ENCODE measurements around the gene COQ6. TPM values are rescaled to one million over a fixed set of nuclear protein-coding genes. Genes with fewer than 3 reads are reported as not detected.
"Not testable (repeated sequence)": the region's sequence is repeated elsewhere in the genome, so short reads cannot be mapped to it uniquely, and the experiment has no call there.

COQ6 gene
- polyA plus RNA-seq (ENCODE audit: insufficient read length in 4 of 4) = 10 to 100 TPM; 19.1 to 40.9 (median 29.2) TPM

GRCh38 chr14:73949752-73950734, at the start of gene COQ6, which contains the start of gene FAM161B:
COQ6 (plus strand) TSS chr14:73950302; CDS start chr14:73950333, 31 bp downstream.
FAM161B (minus strand) TSS chr14:73950094; CDS start chr14:73950026, 68 bp downstream.
- DNase-seq (ENCODE audit: low read depth in 4 of 4, low spot score in 3 of 4) = peak; percentile 91 to 97 (median 94)

DNA sequence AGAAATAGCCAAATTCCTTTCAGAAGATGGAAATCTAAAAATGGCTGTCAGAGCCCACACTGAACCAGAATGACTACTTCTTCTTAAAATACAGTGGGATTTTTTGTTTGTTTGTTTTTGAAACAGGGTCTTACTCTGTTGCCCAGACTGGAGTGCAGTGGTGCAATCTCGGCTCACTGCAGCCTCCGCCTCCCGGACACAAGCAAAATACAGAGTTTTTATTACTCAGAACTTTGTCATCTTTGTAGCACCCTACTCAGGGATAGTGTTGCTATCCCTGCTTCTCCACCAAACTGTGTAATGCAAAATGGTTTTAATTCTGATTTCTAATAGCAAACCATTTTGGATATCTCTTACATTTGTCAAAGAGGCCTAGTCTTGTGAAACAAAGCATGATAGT, 47.1 kb upstream of the COQ6 start:
- DNase-seq (ENCODE audit: low read depth in 4 of 4, low spot score in 3 of 4) = no peak

GRCh38 chr14:73909681-73910080, 40.4 kb upstream of the COQ6 start:
- DNase-seq (ENCODE audit: low read depth in 4 of 4, low spot score in 3 of 4) = no peak

GRCh38 chr14:73913256-73913655, 36.8 kb upstream of the COQ6 start:
- DNase-seq (ENCODE audit: low read depth in 4 of 4, low spot score in 3 of 4) = no peak

- DNase-seq (ENCODE audit: low read depth in 4 of 4, low spot score in 3 of 4) = no peak
Measured at GRCh38 chr14:73916324-73916723, 33.8 kb upstream of the COQ6 start.

GRCh38 chr14:73919457-73919856, 30.6 kb upstream of the COQ6 start:
- not testable (repeated sequence) for DNase-seq (ENCODE audit: low read depth in 4 of 4, low spot score in 3 of 4)

DNA sequence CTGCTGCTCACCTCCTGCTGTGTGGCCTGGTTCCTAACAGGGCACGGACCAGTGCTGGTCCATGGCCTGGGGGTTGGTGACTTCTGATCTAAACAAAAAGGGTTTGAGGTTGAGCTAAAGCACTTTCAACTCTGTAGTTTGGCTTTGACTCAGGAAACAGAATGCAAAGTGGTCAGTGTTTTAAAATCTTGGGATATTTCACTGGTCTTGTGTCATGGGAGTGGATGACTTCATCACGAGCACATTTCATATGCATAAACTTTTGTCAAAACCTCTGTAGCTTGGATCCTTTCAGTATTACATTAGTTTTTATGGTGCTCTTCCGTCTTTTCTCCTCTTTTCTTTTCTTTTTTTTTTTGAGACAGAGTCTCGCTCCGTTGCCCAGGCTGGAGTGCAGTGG, 25.8 kb upstream of the COQ6 start:
- DNase-seq (ENCODE audit: low read depth in 4 of 4, low spot score in 3 of 4) = no peak

DNA sequence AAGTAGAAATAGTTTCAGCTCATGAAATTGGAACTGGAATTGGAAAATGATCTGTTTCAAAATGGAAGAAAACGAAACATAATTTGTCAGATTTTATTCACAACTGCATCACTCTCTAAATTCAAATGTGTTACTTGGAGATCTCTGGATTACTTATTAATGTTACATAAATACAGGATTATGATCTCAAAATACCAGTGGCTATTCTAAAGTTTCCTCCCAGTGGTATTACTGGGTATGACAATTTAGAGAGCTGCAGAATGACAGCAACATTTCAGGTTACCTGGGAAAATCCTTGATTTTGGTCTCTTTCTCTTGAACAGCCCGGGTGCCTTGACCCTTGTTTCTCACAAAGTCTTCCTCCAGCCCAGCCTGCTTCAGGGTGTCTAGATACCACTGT, 14.4 kb upstream of the COQ6 start:
- no peak for DNase-seq (ENCODE audit: low read depth in 4 of 4, low spot score in 3 of 4)

DNA sequence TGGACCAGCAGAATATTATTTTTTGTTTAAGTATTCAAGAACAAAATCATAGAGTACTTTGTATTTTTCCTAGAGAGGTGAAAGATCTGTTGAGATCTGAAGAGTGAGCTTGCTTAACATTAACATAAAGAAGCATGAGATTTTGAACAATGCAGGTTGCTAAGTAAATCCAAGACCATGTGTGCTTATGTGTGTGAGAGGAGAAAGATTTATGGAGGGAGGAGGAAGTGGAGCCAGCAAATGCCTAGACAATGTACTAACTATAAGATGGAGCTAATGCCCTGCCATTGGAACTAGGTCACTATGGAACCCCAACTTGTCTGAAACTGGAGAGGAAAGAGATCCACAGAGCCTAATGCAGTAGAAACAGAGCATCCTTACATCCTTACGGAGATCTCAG, 13.6 kb upstream of the COQ6 start:
- DNase-seq (ENCODE audit: low read depth in 4 of 4, low spot score in 3 of 4) = no peak

GRCh38 chr14:73937012-73937411, 13.1 kb upstream of the COQ6 start:
- DNase-seq (ENCODE audit: low read depth in 4 of 4, low spot score in 3 of 4) = no peak

GRCh38 chr14:73942180-73942579, 7.9 kb upstream of the COQ6 start:
- no peak for DNase-seq (ENCODE audit: low read depth in 4 of 4, low spot score in 3 of 4)

DNA sequence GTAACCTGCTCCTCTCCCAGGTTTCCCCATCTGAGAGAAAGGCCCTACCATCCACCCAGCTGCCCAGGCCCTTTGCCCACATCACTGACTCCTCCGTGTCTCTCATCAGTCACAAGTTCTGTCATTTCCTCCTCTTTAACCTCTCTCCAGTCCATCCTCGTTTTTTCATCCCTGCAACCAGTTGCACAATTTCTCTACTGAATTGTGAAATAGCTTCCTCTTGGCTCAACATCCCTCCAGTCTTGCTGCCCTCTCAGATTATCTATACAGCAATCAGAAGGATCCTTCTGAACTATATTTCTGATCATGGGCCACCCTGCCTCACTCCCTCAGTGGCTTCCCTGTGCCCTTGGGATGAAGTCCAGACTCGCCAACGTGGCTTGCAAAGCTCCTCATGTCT, 7.0 kb upstream of the COQ6 start:
- no peak for DNase-seq (ENCODE audit: low read depth in 4 of 4, low spot score in 3 of 4)

- DNase-seq (ENCODE audit: low read depth in 4 of 4, low spot score in 3 of 4) = no peak
Measured at GRCh38 chr14:73944432-73945158, 5.5 kb upstream of the COQ6 start.

GRCh38 chr14:73945159-73945670, 4.9 kb upstream of the COQ6 start:
- DNase-seq (ENCODE audit: low read depth in 4 of 4, low spot score in 3 of 4) = no peak

- no peak for DNase-seq (ENCODE audit: low read depth in 4 of 4, low spot score in 3 of 4)
Measured at GRCh38 chr14:73953731-73954130, 3.6 kb downstream of the COQ6 start.

DNA sequence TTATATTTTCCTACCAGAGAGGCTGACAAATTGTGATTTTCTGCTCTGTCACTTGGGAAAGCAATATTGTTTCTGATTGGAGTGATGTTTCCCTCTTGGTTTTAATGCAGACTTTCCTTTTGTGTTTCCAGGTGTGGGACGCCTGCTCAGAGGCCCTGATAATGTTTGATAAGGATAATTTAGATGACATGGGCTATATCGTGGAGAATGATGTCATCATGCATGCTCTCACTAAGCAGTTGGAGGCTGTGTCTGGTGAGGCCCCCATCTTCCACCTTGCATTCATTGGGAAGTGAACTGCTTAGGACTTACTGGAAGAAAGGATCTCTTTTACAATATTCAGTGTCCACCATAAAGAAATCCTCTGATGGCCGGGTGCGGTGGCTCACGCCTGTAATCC, 5.6 kb downstream of the COQ6 start:
- no peak for DNase-seq (ENCODE audit: low read depth in 4 of 4, low spot score in 3 of 4)

GRCh38 chr14:73958591-73958990, 8.5 kb downstream of the COQ6 start:
- DNase-seq (ENCODE audit: low read depth in 4 of 4, low spot score in 3 of 4) = no peak

- DNase-seq (ENCODE audit: low read depth in 4 of 4, low spot score in 3 of 4) = no peak
Measured at GRCh38 chr14:73961192-73961591, 11.1 kb downstream of the COQ6 start.

GRCh38 chr14:73965216-73965615, 15.1 kb downstream of the COQ6 start:
- no peak for DNase-seq (ENCODE audit: low read depth in 4 of 4, low spot score in 3 of 4)

- no peak for DNase-seq (ENCODE audit: low read depth in 4 of 4, low spot score in 3 of 4)
Measured at GRCh38 chr14:73968885-73969284, 18.8 kb downstream of the COQ6 start.

DNA sequence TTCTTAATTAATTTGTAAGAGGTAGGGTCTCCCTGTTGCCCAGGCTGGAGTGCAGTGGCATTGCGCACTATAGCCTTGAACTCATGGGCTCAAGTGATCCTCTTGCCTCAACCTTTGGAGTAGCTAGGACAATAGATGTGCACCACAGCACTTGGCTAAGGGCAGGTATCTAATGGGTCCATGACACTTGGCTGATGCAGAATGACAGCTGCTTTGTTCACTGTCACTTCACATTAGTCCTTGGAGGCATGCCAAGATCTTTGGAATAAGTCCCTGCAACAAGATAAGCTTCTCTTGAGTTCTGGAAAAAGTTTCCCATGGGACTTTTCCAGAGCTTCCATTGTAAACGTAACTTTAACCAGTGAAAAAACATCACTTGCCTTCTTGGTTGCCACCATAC, 23.4 kb downstream of the COQ6 start:
- no peak for DNase-seq (ENCODE audit: low read depth in 4 of 4, low spot score in 3 of 4)

Data from left renal pelvis (tissue), 4 donors.